HFF-Myc (cell line): ENCODE results near the gene NXPE3.
"Not testable (repeated sequence)": the region's sequence is repeated elsewhere in the genome, so short reads cannot be mapped to it uniquely, and the experiment has no call there.

Source experiments
- DNase-seq: peaks from one replicate; pipeline ENCODE4 v3.0.0-alpha.2; 2011; ENCODE audit warnings: low read depth; ENCODE audit errors: extremely low read depth
- H3K4me3 ChIP-seq: replicated peaks from 2 replicates; pipeline ENCODE4 v1.5.1; 2011; ENCODE audit warnings: low read depth, mild to moderate bottlenecking, control low read depth, low read length
- TF ChIP-seq, protein P1 (sequence below): IDR thresholded peaks from 2 replicates; pipeline ENCODE4 v1.5.1; 2012; ENCODE audit warnings: mild to moderate bottlenecking, low read depth, low read length, control low read depth; ENCODE audit errors: missing control alignments

The NXPE3 gene

DNA sequence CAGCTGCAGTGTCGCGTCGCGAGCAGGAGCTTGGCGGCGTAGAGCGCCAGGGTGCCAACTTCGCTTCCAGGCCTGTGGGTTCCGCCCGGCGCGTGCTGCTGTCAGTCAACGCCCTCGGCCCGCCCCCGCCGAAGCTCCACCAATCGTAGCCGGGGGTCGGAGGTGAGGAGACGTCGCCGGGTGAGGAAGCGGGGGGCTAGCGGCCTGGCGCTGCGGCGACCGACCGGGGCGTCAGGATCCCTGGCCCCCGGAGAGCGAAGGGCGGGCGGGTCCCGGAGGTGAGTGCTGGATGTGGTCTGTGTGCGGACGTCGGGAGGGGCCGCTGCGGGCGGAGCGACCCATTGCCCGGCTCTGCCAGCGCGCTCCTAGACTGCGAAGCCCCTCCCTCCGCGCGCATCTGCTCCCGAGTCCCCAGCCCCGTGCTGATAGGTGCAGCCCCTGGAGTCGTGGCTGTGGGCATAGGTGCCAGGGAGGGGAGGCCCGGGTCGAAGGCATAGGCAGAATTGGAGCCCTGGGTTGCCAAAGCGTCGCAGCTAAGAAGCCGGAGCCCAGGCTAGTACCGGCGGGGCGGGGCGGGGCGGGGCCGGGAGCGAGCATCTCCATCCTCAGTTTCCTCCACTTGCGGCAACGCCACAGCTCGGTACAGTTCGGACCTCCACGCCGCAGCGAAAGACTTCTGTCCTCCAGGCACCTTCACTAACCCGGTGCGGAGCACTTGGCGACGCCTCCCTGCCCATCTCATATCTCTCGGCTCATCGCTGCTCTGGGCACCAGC lies at the start of gene NXPE3:
TSS of gene NXPE3 (plus strand) at position 165 of the 775 bp plus-strand sequence. CDS start 6,386 bp downstream, outside the sequence.
- no peak for DNase-seq
- H3K4me3 ChIP-seq: peak within 1 kb of the TSS; percentile 64
- TF ChIP-seq, protein P1, sequence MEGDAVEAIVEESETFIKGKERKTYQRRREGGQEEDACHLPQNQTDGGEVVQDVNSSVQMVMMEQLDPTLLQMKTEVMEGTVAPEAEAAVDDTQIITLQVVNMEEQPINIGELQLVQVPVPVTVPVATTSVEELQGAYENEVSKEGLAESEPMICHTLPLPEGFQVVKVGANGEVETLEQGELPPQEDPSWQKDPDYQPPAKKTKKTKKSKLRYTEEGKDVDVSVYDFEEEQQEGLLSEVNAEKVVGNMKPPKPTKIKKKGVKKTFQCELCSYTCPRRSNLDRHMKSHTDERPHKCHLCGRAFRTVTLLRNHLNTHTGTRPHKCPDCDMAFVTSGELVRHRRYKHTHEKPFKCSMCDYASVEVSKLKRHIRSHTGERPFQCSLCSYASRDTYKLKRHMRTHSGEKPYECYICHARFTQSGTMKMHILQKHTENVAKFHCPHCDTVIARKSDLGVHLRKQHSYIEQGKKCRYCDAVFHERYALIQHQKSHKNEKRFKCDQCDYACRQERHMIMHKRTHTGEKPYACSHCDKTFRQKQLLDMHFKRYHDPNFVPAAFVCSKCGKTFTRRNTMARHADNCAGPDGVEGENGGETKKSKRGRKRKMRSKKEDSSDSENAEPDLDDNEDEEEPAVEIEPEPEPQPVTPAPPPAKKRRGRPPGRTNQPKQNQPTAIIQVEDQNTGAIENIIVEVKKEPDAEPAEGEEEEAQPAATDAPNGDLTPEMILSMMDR: no peak

DNA sequence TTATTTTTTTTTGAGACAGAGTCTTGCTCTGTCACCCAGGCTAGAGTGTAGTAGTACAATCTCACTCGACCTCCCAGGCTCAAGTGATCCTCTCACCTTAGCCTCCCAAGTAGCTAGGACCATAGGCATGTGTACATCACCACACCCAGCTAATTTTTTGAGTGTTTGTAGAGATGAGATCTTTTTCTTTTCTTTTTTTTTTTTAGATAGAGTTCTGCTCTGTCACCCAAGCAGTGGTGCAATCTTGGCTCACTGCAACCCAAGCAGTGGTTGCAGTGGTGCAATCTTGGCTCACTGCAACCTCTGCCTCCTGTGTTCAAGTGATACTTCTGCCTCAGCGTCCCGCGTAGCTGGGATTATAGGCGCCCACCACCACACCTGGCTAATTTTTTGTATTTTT lies 49.4 kb upstream of the NXPE3 start:
- H3K4me3 ChIP-seq: no peak overlapping the region
- TF ChIP-seq, protein P1: no peak
- DNase-seq: no peak

DNA sequence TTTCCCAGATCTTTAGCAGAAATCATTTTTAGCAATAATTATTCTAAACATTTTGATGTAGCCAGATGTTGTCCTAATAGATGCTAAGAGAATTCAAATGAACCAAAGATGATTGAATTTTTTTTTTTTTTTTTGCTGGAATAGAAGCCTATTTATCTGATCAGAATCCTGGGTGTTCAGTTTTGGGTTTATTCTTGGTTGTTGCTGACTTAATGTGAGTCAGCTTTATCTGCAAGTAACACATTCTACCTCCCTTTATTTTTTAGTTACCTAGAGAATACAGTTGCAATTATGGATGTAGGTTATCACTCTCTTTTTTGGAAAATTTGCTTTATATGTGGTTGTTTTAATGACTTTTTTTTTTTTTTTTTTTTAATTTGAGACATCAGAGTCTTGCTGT lies 48.2 kb upstream of the NXPE3 start:
- no peak overlapping the region for H3K4me3 ChIP-seq
- no peak for DNase-seq
- TF ChIP-seq, protein P1: no peak

DNA sequence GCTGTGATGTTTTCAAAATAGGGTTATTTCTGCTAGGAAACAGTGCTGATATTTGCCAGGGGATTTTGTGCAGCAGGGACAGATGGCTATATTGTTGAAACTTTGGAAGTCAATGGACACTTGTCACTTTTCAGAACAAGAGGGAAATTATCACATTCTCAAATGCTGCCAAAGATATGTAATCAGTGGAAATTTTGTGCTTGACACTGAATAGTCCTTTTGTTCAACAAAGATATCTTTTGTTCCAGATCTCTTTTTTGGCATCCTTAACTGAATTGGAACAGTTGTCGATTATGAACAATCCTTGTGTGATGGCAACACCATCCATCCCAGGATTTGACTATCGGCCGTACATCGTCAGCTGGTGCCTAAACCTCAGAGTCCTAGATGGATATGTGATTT lies 46.8 kb upstream of the NXPE3 start:
- TF ChIP-seq, protein P1: no peak
- H3K4me3 ChIP-seq: no peak overlapping the region
- no peak for DNase-seq

DNA sequence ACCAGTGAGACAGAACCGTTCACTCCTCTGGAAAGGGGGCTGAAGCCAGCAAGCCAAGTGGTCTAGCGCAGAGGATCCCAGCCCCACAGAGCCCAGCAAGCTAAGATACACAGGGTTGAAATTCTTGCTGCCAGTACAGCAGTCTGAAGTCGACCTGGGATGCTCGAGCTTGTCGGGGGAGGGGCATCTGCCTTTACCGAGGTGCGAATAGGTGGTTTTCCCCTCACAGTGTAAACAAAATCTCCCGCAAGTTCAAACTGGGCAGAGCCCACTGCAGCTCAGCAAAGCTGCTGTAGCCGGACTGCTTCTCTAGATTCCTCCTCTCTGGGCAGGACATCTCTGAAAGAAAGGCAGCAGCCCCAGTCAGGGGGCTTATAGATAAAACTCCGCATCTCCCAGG lies 43.2 kb upstream of the NXPE3 start:
- TF ChIP-seq, protein P1: no peak
- no peak for DNase-seq
- no peak overlapping the region for H3K4me3 ChIP-seq

DNA sequence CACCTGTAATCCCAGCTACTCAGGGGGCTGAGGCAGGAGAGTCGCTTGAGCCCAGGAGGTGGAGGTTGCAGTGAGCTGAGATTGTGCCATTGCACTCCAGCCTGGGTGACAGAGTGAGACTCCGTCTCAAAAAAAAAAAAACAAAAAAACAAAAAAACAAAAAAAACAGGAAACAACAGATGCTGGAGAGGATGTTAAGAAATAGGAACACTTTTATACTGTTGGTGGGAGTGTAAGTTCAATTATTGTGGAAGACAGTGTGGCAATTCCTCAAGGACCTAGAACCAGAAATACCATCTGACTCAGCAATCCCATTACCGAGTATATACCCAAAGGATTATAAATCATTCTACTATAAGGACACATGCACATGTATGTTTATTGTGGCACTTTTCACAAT lies 37.1 kb upstream of the NXPE3 start:
- DNase-seq, H3K4me3 ChIP-seq: not testable (repeated sequence)

DNA sequence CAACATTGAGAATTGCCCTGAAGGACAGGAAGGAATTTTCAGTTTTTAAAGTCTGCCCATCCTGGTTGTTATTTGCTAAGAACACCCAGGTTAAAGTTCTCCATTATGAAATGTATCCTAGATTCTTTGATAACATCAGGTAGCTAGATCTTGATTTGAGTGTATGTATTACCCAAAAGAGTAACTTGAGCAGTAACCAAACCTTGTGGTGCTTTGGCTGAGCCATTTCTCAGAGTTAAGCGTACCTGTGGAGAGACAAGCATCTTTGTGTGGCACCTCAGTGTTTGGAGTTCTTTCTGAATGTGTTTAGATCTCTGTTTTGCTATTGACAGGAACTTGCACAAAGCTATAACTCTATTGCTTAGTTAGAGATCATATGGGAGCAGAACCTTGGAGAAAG lies 34.2 kb upstream of the NXPE3 start:
- no peak for DNase-seq
- no peak overlapping the region for H3K4me3 ChIP-seq
- TF ChIP-seq, protein P1: no peak

DNA sequence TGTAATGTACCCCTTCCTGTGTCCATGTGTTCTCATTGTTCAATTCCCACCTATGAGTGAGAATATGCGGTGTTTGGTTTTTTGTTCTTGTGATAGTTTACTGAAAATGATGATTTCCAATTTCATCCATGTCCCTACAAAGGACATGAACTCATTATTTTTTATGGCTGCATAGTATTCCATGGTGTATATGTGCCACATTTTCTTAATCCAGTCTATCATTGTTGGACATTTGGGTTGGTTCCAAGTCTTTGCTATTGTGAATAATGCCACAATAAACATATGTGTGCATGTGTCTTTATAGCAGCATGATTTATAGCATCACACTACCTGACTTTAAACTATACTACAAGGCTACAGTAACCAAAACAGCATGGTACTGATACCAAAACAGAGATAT lies 33.1 kb upstream of the NXPE3 start:
- not testable (repeated sequence) for DNase-seq, H3K4me3 ChIP-seq

DNA sequence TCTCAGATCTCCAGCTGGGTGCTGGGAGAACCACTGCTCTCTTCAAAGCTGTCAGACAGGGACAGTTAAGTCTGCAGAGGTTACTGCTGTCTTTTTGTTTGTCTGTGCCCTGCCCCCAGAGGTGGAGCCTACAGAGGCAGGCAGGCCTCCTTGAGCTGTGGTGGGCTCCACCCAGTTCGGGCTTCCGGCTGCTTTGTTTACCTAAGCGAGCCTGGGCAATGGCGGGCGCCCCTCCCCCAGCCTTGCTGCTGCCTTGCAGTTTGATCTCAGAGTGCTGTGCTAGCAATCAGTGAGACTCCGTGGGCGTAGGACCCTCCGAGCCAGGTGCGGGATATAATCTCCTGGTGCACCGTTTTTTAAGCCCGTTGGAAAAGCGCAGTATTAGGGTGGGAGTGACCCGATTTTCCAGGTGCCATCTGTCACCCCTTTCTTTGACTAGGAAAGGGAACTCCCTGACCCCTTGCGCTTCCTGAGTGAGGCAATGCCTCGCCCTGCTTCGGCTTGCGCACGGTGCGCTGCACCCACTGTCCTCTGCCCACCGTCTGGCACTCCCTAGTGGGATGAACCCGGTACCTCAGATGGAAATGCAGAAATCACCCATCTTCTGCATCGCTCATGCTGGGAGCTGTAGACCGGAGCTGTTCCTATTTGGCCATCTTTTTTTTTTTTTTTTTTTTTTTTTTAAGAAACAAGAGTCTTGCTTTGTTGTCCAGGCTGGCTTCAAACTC lies 25.5 kb upstream of the NXPE3 start:
- not testable (repeated sequence) for DNase-seq, H3K4me3 ChIP-seq
